Liver (tissue), 3 donors: ENCODE results near the gene ABCC9.

Source experiments
- GABPA ChIP-seq, 2 donors: IDR thresholded peaks in 1 of 2; conservative IDR thresholded peaks in 1 of 2; 2 replicates each; pipeline ENCODE4 v1.6.1; 2016; ENCODE audit warnings: antibody characterized with exemption in 2 of 2, mild to moderate bottlenecking in 1 of 2, moderate library complexity in 1 of 2
- JUND ChIP-seq, 2 donors: IDR thresholded peaks; 2 replicates each; pipeline ENCODE4 v1.6.1; 2016; ENCODE audit warnings: antibody characterized with exemption in 2 of 2
- RXRA ChIP-seq, 2 donors: IDR thresholded peaks; 2 replicates each; pipeline ENCODE4 v1.6.1; 2017 to 2018; ENCODE audit warnings: antibody characterized with exemption in 2 of 2, mild to moderate bottlenecking in 1 of 2
- YY1 ChIP-seq: IDR thresholded peaks from 2 replicates; pipeline ENCODE4 v1.6.1; 2016; ENCODE audit warnings: antibody characterized with exemption, mild to moderate bottlenecking
- TF ChIP-seq, protein P1 (sequence below): fragments of 150-350 bp; IDR thresholded peaks from 2 replicates; pipeline ENCODE4 v1.5.1; 2017; ENCODE audit warnings: improper control_type of control experiment, low read depth, low read length; ENCODE audit not compliant: missing input control
- TF ChIP-seq, protein P2 (sequence below): IDR thresholded peaks from 2 replicates; pipeline ENCODE4 v1.6.1; 2016; ENCODE audit warnings: antibody characterized with exemption
- TF ChIP-seq, protein P3 (sequence below): IDR thresholded peaks from 2 replicates; pipeline ENCODE4 v1.6.1; 2016; ENCODE audit warnings: antibody characterized with exemption
- donor health status: healthy.
- donor health status: healthy.

DNA sequence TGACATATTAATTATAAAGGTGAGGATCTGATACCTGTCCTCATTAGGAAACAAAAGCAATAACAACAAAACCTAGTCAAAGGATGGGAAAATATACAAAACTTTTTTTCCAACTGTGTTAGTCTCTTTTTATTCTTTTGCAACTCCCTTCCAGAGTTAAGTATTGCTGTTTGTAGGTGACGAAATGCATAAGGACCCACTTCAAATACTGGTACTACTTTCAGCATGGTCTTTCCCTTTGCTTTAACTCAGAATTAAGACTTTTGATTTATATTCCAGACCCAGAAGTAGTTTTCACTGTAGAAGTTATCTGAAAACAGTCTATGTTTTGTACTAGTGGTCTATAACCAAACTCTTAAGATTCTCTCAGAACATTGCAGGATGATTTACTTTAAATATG is 34.1 kb upstream of the ABCC9 start:
- TF ChIP-seq, protein P1, sequence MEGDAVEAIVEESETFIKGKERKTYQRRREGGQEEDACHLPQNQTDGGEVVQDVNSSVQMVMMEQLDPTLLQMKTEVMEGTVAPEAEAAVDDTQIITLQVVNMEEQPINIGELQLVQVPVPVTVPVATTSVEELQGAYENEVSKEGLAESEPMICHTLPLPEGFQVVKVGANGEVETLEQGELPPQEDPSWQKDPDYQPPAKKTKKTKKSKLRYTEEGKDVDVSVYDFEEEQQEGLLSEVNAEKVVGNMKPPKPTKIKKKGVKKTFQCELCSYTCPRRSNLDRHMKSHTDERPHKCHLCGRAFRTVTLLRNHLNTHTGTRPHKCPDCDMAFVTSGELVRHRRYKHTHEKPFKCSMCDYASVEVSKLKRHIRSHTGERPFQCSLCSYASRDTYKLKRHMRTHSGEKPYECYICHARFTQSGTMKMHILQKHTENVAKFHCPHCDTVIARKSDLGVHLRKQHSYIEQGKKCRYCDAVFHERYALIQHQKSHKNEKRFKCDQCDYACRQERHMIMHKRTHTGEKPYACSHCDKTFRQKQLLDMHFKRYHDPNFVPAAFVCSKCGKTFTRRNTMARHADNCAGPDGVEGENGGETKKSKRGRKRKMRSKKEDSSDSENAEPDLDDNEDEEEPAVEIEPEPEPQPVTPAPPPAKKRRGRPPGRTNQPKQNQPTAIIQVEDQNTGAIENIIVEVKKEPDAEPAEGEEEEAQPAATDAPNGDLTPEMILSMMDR = no peak
- TF ChIP-seq GABPA (IDR thresholded peaks at IDR 0.05 in 1 of 2, conservative IDR thresholded peaks at IDR 0.05 in 1 of 2) (no peak), RXRA (IDR thresholded peaks at IDR 0.05) (no peak), JUND (IDR thresholded peaks at IDR 0.05) (no peak), YY1 (no peak)
- TF ChIP-seq, protein P2, sequence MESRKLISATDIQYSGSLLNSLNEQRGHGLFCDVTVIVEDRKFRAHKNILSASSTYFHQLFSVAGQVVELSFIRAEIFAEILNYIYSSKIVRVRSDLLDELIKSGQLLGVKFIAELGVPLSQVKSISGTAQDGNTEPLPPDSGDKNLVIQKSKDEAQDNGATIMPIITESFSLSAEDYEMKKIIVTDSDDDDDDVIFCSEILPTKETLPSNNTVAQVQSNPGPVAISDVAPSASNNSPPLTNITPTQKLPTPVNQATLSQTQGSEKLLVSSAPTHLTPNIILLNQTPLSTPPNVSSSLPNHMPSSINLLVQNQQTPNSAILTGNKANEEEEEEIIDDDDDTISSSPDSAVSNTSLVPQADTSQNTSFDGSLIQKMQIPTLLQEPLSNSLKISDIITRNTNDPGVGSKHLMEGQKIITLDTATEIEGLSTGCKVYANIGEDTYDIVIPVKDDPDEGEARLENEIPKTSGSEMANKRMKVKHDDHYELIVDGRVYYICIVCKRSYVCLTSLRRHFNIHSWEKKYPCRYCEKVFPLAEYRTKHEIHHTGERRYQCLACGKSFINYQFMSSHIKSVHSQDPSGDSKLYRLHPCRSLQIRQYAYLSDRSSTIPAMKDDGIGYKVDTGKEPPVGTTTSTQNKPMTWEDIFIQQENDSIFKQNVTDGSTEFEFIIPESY = no peak
- TF ChIP-seq, protein P3, sequence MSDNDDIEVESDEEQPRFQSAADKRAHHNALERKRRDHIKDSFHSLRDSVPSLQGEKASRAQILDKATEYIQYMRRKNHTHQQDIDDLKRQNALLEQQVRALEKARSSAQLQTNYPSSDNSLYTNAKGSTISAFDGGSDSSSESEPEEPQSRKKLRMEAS = no peak
